ENCODE measurements around the gene CRYBB2. TPM values are rescaled to one million over a fixed set of nuclear protein-coding genes. Genes with fewer than 3 reads are reported as not detected.
"Not testable (repeated sequence)": the region's sequence is repeated elsewhere in the genome, so short reads cannot be mapped to it uniquely, and the experiment has no call there.

Gene CRYBB2
- total RNA-seq, 1 donor from 2014 or later, result not detected

DNA sequence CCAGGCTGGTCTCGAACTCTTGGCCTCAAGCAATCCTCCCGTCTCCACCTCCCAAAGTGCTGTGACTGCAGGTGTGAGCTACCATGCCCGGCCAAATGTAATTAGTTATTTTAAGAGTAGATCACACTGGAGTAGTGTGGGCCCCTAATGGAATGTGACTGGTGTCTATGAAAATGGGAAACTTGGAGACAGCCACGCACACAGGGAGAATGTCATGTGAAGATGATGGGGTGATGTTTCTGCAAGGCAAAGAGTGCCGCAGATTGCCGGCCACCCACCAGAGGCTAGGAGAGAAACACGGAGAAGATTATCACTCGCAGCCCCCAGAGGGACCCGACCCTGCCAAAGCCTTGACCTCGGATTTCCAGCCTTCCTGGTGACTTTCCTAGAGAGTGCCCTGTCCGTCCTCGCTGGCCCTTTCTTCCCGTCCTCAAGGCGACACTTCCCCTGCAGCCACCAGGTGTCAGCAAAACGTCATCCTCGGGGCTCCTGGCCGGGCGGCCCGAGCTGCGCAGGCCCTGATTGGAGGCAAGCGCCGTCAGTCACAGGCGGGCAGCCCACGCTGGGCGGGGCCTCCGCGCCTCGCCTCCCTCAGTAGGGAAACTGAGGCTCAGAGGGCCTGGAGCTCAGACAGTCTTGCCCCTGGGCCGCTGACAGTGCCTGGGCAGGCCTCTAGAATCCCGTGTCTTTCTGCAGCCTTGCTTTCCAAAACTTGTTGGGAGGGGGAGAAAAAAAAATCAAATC, 16.3 kb downstream of the CRYBB2 start:
- no peaks in the 10 kb centered on the region for H3F3A ChIP-seq (ENCODE audit: low read depth)
- Mint-ChIP-seq H3K4me3 (no peak overlapping the region), H3K9me3 (no peaks in the 10 kb centered on the region), H3K27me3 (ENCODE audit: insufficient read depth, low read depth) (peaks cover 9% of the 10 kb centered on the region), H3K36me3 (no peaks in the 10 kb centered on the region), H3K4me1 (peaks cover 6% of the 10 kb centered on the region), H3K27ac (no peak overlapping the region)
- no peaks in the 10 kb centered on the region for H3K79me2 ChIP-seq (ENCODE audit: low read depth)
- TF ChIP-seq EZH2phosphoT487 (IDR thresholded peaks at IDR 0.05) (no peak), EZH2 (IDR thresholded peaks at IDR 0.05) (no peak)
- TF ChIP-seq, protein P1, sequence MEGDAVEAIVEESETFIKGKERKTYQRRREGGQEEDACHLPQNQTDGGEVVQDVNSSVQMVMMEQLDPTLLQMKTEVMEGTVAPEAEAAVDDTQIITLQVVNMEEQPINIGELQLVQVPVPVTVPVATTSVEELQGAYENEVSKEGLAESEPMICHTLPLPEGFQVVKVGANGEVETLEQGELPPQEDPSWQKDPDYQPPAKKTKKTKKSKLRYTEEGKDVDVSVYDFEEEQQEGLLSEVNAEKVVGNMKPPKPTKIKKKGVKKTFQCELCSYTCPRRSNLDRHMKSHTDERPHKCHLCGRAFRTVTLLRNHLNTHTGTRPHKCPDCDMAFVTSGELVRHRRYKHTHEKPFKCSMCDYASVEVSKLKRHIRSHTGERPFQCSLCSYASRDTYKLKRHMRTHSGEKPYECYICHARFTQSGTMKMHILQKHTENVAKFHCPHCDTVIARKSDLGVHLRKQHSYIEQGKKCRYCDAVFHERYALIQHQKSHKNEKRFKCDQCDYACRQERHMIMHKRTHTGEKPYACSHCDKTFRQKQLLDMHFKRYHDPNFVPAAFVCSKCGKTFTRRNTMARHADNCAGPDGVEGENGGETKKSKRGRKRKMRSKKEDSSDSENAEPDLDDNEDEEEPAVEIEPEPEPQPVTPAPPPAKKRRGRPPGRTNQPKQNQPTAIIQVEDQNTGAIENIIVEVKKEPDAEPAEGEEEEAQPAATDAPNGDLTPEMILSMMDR (IDR thresholded peaks at IDR 0.05), result peak; percentile 88
- peak overlapping the region; percentile 28 for H3K4me2 ChIP-seq
- H4K20me1 ChIP-seq (ENCODE audit: low read depth), result no peaks in the 10 kb centered on the region
- H3K27me3 ChIP-seq, result no peaks in the 10 kb centered on the region
- H3K4me3 ChIP-seq, result no peak overlapping the region
- H3K36me3 ChIP-seq, result no peaks in the 10 kb centered on the region
- H2AFZ ChIP-seq (replicated peaks), result peak overlapping the region; percentile 97
- no peaks in the 10 kb centered on the region for H3K4me1 ChIP-seq
- no peak overlapping the region for H3K27ac ChIP-seq
- DNase-seq (ENCODE audit: low spot score), result peak; percentile 94
- H3K9ac ChIP-seq, result no peak overlapping the region
- no peaks in the 10 kb centered on the region for H3K9me3 ChIP-seq (ENCODE audit: low read depth)

GRCh38 chr22:25236417-25236816, 17.0 kb downstream of the CRYBB2 start:
- no peaks in the 10 kb centered on the region for H3K36me3 ChIP-seq
- peak overlapping the region; percentile 28 for H3K4me2 ChIP-seq
- H3K4me3 ChIP-seq, result no peak overlapping the region
- no peaks in the 10 kb centered on the region for H4K20me1 ChIP-seq (ENCODE audit: low read depth)
- no peaks in the 10 kb centered on the region for H3K27me3 ChIP-seq
- H3K9me3 ChIP-seq (ENCODE audit: low read depth), result no peaks in the 10 kb centered on the region
- no peaks in the 10 kb centered on the region for H3K79me2 ChIP-seq (ENCODE audit: low read depth)
- peaks cover 9% of the 10 kb centered on the region for H3K27me3 Mint-ChIP-seq (ENCODE audit: insufficient read depth, low read depth)
- no peaks in the 10 kb centered on the region for H3K9me3 Mint-ChIP-seq
- H3K4me1 Mint-ChIP-seq, result peaks cover 6% of the 10 kb centered on the region
- no peaks in the 10 kb centered on the region for H3K4me1 ChIP-seq
- no peak overlapping the region for H3K27ac ChIP-seq
- no peak for DNase-seq (ENCODE audit: low spot score)
- no peaks in the 10 kb centered on the region for H3F3A ChIP-seq (ENCODE audit: low read depth)
- no peak overlapping the region for H3K27ac Mint-ChIP-seq
- peak overlapping the region; percentile 97 for H2AFZ ChIP-seq (replicated peaks)
- TF ChIP-seq EZH2 (IDR thresholded peaks at IDR 0.05), result no peak
- no peak overlapping the region for H3K9ac ChIP-seq
- no peaks in the 10 kb centered on the region for H3K36me3 Mint-ChIP-seq
- no peak overlapping the region for H3K4me3 Mint-ChIP-seq

DNA sequence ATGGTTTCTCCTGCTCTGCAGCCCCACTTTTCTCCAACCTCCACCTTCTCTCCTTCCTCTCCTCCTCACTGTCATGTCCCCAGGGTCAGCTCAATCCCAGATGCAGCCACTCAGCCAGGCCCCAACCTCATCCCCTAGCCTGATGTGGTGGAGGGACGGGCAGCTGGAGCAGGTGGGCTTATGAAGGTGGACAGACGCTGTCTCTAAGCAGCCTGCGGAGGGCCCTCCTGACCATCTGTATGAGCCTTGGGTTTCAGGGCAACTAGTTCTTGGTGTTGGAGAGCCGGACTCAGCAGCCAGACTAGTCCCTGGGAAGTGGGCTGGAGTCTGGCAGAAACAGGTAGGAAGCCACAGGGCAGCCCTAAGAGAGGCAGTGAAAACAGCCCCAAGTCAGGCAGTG, 18.1 kb downstream of the CRYBB2 start:
- Histone ChIP-seq H3K4me1 (no peaks in the 10 kb centered on the region), H2AFZ (replicated peaks) (no peak overlapping the region), H3K4me3 (no peak overlapping the region), H3K79me2 (ENCODE audit: low read depth) (no peaks in the 10 kb centered on the region), H3K9me3 (ENCODE audit: low read depth) (no peaks in the 10 kb centered on the region), H3K4me2 (no peak overlapping the region), H3K9ac (no peak overlapping the region), H3K27me3 (no peaks in the 10 kb centered on the region), H3K36me3 (no peaks in the 10 kb centered on the region), H3F3A (ENCODE audit: low read depth) (no peaks in the 10 kb centered on the region), H4K20me1 (ENCODE audit: low read depth) (no peaks in the 10 kb centered on the region), H3K27ac (no peak overlapping the region)
- Mint-ChIP-seq H3K4me3 (no peak overlapping the region), H3K4me1 (peaks cover 6% of the 10 kb centered on the region), H3K27ac (no peak overlapping the region), H3K27me3 (ENCODE audit: insufficient read depth, low read depth) (peaks cover 4% of the 10 kb centered on the region), H3K36me3 (no peaks in the 10 kb centered on the region), H3K9me3 (no peaks in the 10 kb centered on the region)
- DNase-seq (ENCODE audit: low spot score), result peak; percentile 30
- TF ChIP-seq EZH2phosphoT487 (IDR thresholded peaks at IDR 0.05) (no peak), EZH2 (IDR thresholded peaks at IDR 0.05) (no peak)
- TF ChIP-seq, protein P1 (IDR thresholded peaks at IDR 0.05), result no peak

- H4K20me1 ChIP-seq (ENCODE audit: low read depth); H3K4me1 Mint-ChIP-seq; H3K4me1 ChIP-seq; H3K9ac ChIP-seq; H3K9me3 ChIP-seq (ENCODE audit: low read depth); H3K36me3 ChIP-seq; H3K4me3 Mint-ChIP-seq; H3K27me3 ChIP-seq; H3K27ac ChIP-seq; H3K79me2 ChIP-seq (ENCODE audit: low read depth); H3K9me3 Mint-ChIP-seq; DNase-seq (ENCODE audit: low spot score); H3F3A ChIP-seq (ENCODE audit: low read depth); H3K4me3 ChIP-seq; H3K4me2 ChIP-seq; H3K27ac Mint-ChIP-seq; H3K36me3 Mint-ChIP-seq; H2AFZ ChIP-seq (replicated peaks); H3K27me3 Mint-ChIP-seq (ENCODE audit: insufficient read depth, low read depth): not testable (repeated sequence)
Measured at GRCh38 chr22:25238058-25238457, 18.6 kb downstream of the CRYBB2 start.

- not testable (repeated sequence) for H3K4me3 ChIP-seq; H3K36me3 Mint-ChIP-seq; H3K27ac ChIP-seq; H3K4me2 ChIP-seq; H3F3A ChIP-seq (ENCODE audit: low read depth); H3K9me3 ChIP-seq (ENCODE audit: low read depth); H3K36me3 ChIP-seq; H3K9me3 Mint-ChIP-seq; H3K4me1 Mint-ChIP-seq; H3K4me3 Mint-ChIP-seq; H4K20me1 ChIP-seq (ENCODE audit: low read depth); H3K79me2 ChIP-seq (ENCODE audit: low read depth); H2AFZ ChIP-seq (replicated peaks); H3K27me3 Mint-ChIP-seq (ENCODE audit: insufficient read depth, low read depth); H3K9ac ChIP-seq; H3K27me3 ChIP-seq; H3K4me1 ChIP-seq; H3K27ac Mint-ChIP-seq; DNase-seq (ENCODE audit: low spot score)
Measured at GRCh38 chr22:25255169-25255568, 35.7 kb downstream of the CRYBB2 start.

DNA sequence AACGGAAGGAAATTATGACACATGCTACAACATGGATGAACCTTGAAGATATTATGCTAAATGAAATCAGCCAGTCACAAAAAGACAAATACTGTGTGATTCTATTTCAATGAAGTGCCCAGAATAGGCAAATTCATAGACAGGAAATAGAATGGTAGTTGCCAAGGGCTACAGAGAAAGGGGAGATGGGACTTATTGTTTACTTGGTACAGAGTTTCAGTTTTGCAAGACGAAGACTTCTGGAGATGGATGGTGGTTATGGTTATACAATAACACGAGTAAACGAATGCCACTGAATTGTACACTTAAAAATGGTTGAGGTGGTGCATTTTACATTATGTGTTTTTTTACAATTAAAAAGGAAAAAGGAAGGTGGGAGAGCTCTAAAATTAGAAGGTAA, 48.1 kb downstream of the CRYBB2 start:
- H3K4me1 Mint-ChIP-seq; H3K4me2 ChIP-seq; H3K27ac ChIP-seq; H3F3A ChIP-seq (ENCODE audit: low read depth); H2AFZ ChIP-seq (replicated peaks); H3K27ac Mint-ChIP-seq; H3K36me3 ChIP-seq; H3K27me3 Mint-ChIP-seq (ENCODE audit: insufficient read depth, low read depth); H3K4me1 ChIP-seq; H3K36me3 Mint-ChIP-seq; H3K4me3 ChIP-seq; H3K9ac ChIP-seq; DNase-seq (ENCODE audit: low spot score); H3K4me3 Mint-ChIP-seq; H3K79me2 ChIP-seq (ENCODE audit: low read depth); H3K9me3 ChIP-seq (ENCODE audit: low read depth); H4K20me1 ChIP-seq (ENCODE audit: low read depth): not testable (repeated sequence)
- H3K9me3 Mint-ChIP-seq, result peaks cover 11% of the 10 kb centered on the region
- peaks cover 16% of the 10 kb centered on the region for H3K27me3 ChIP-seq
